Liver (tissue), 9 donors: ENCODE measurements around the gene MIB2. TPM values are rescaled to one million over a fixed set of nuclear protein-coding genes. Genes with fewer than 3 reads are reported as not detected.

ENCODE experiments used
- DNase-seq: peaks from one replicate; pipeline ENCODE4 v3.0.0-alpha.2; 2017; ENCODE audit warnings: low spot score
- H3K27ac ChIP-seq, 2 donors: one replicate each; pipeline ENCODE4 v1.7.0; 2013; ENCODE audit warnings: inconsistent platforms in 2 of 2, low read length in 2 of 2, control low read depth in 1 of 2, low read depth in 1 of 2, mild to moderate bottlenecking in 1 of 2
- H3K27me3 ChIP-seq, 4 donors: one replicate each; pipeline versions ENCODE4 v1.6.1 to v1.7.0; 2013; ENCODE audit warnings: low read length in 3 of 4, inconsistent platforms in 1 of 4, mild to moderate bottlenecking in 1 of 4, moderate library complexity in 1 of 4; ENCODE audit not compliant: control insufficient read depth in 4 of 4, insufficient read depth in 4 of 4
- H3K36me3 ChIP-seq, 4 donors: one replicate each; pipeline versions ENCODE4 v1.6.1 to v1.7.0; 2013; ENCODE audit warnings: low read length in 3 of 4, mild to moderate bottlenecking in 3 of 4, low read depth in 1 of 4, moderate library complexity in 1 of 4; ENCODE audit not compliant: control insufficient read depth in 4 of 4, insufficient read depth in 3 of 4
- H3K4me1 ChIP-seq, 4 donors: one replicate each; pipeline versions ENCODE4 v1.6.1 to v1.7.0; 2013; ENCODE audit warnings: low read length in 3 of 4, mild to moderate bottlenecking in 3 of 4, moderate library complexity in 1 of 4; ENCODE audit not compliant: control insufficient read depth in 4 of 4, insufficient read depth in 4 of 4
- H3K4me3 ChIP-seq, 3 donors: one replicate each; pipeline versions ENCODE4 v1.6.1 to v1.7.0; 2013; ENCODE audit warnings: low read length in 3 of 3, control low read depth in 1 of 3, low read depth in 1 of 3, mild to moderate bottlenecking in 1 of 3
- H3K9ac ChIP-seq, 2 donors: one replicate each; pipeline ENCODE4 v1.7.0; 2013; ENCODE audit warnings: low read length in 2 of 2, mild to moderate bottlenecking in 2 of 2, moderate library complexity in 2 of 2, control low read depth in 1 of 2, low read depth in 1 of 2
- H3K9me3 ChIP-seq, 4 donors: one replicate each; pipeline versions ENCODE4 v1.6.1 to v1.7.0; 2013; ENCODE audit warnings: low read length in 3 of 4; ENCODE audit not compliant: control insufficient read depth in 4 of 4
- ATF3 ChIP-seq: IDR thresholded peaks from 2 replicates; pipeline ENCODE4 v1.6.1; 2016; ENCODE audit warnings: antibody characterized with exemption
- CTCF ChIP-seq: fragments of 150-350 bp; IDR thresholded peaks from 2 replicates; pipeline ENCODE4 v1.5.1; 2017; ENCODE audit warnings: improper control_type of control experiment, low read depth, low read length; ENCODE audit not compliant: missing input control
- EGR1 ChIP-seq, 2 donors: IDR thresholded peaks; 2 replicates each; pipeline ENCODE4 v1.6.1; 2016 to 2018; ENCODE audit warnings: antibody characterized with exemption in 2 of 2, low read depth in 2 of 2
- FOXA1 ChIP-seq: IDR thresholded peaks from 2 replicates; pipeline ENCODE4 v1.6.1; 2016; ENCODE audit warnings: antibody characterized with exemption
- FOXA2 ChIP-seq: IDR thresholded peaks from 2 replicates; pipeline ENCODE4 v1.6.1; 2016; ENCODE audit warnings: antibody characterized with exemption
- GABPA ChIP-seq, 2 donors: IDR thresholded peaks in 1 of 2; conservative IDR thresholded peaks in 1 of 2; 2 replicates each; pipeline ENCODE4 v1.6.1; 2016; ENCODE audit warnings: antibody characterized with exemption in 2 of 2, mild to moderate bottlenecking in 1 of 2, moderate library complexity in 1 of 2
- HNF4A ChIP-seq, 2 donors: conservative IDR thresholded peaks; 2 replicates each; pipeline ENCODE4 v1.6.1; 2016; ENCODE audit warnings: antibody characterized with exemption in 2 of 2, mild to moderate bottlenecking in 2 of 2
- HNF4G ChIP-seq: IDR thresholded peaks from 2 replicates; pipeline ENCODE4 v1.6.1; 2016; ENCODE audit warnings: antibody characterized with exemption
- JUND ChIP-seq, 2 donors: IDR thresholded peaks; 2 replicates each; pipeline ENCODE4 v1.6.1; 2016; ENCODE audit warnings: antibody characterized with exemption in 2 of 2
- NR2F2 ChIP-seq: IDR thresholded peaks from 2 replicates; pipeline ENCODE4 v1.6.1; 2016; ENCODE audit warnings: antibody characterized with exemption
- RAD21 ChIP-seq, 2 donors: IDR thresholded peaks; 2 replicates each; pipeline ENCODE4 v1.6.1; 2016; ENCODE audit warnings: antibody characterized with exemption in 2 of 2, mild to moderate bottlenecking in 2 of 2
- REST ChIP-seq: IDR thresholded peaks from 2 replicates; pipeline ENCODE4 v1.6.1; 2016; ENCODE audit warnings: antibody characterized with exemption, mild to moderate bottlenecking
- RXRA ChIP-seq, 2 donors: IDR thresholded peaks; 2 replicates each; pipeline ENCODE4 v1.6.1; 2017 to 2018; ENCODE audit warnings: antibody characterized with exemption in 2 of 2, mild to moderate bottlenecking in 1 of 2
- SP1 ChIP-seq: IDR thresholded peaks from 2 replicates; pipeline ENCODE4 v1.6.1; 2018; ENCODE audit warnings: antibody characterized with exemption, mild to moderate bottlenecking
- TAF1 ChIP-seq: conservative IDR thresholded peaks from 2 replicates; pipeline ENCODE4 v1.6.1; 2016; ENCODE audit warnings: antibody characterized with exemption, mild to moderate bottlenecking
- YY1 ChIP-seq: IDR thresholded peaks from 2 replicates; pipeline ENCODE4 v1.6.1; 2016; ENCODE audit warnings: antibody characterized with exemption, mild to moderate bottlenecking
- WGBS: extraction: QIAGEN DNeasy Blood & Tissue Kit; methylation state at CpG from one replicate; pipeline ENCODE4 v1.1.7; 2013; 5-methylcytosine and 5-hydroxymethylcytosine counted together
- polyA plus RNA-seq, 2 donors: library from polyadenylated mRNA; stranded (reverse) in 1 of 2; unstranded in 1 of 2; fragments of 200-250 nt in 1 of 2; fragments of >200 nt in 1 of 2; fragmentation: Nextera tagmentation in 1 of 2; extraction: Ambion mirVana in 1 of 2; gene quantifications; one replicate each; pipeline versions ENCODE4 v1.2.1 to v1.2.3, GENCODE V29; 2013 to 2015
- total RNA-seq, 2 donors: library from RNA; depleted of rRNA; stranded (reverse); fragments of >200 nt; gene quantifications; one replicate each; pipeline ENCODE4 v1.2.3, GENCODE V29; 2014
- TF ChIP-seq, protein P1 (sequence below): IDR thresholded peaks from 2 replicates; pipeline ENCODE4 v1.6.1; 2016; ENCODE audit warnings: antibody characterized with exemption
- TF ChIP-seq, protein P2 (sequence below): IDR thresholded peaks from 2 replicates; pipeline ENCODE4 v1.6.1; 2016; ENCODE audit warnings: antibody characterized with exemption
- donor health status: healthy.
- donor health status: healthy.
- donor health status: healthy.
- donor health status: healthy.
- donor health status: healthy.

MIB2 gene
- total and polyA plus RNA-seq, 4 donors, result 9.8 to 33.0 (median 19.2) TPM

DNA sequence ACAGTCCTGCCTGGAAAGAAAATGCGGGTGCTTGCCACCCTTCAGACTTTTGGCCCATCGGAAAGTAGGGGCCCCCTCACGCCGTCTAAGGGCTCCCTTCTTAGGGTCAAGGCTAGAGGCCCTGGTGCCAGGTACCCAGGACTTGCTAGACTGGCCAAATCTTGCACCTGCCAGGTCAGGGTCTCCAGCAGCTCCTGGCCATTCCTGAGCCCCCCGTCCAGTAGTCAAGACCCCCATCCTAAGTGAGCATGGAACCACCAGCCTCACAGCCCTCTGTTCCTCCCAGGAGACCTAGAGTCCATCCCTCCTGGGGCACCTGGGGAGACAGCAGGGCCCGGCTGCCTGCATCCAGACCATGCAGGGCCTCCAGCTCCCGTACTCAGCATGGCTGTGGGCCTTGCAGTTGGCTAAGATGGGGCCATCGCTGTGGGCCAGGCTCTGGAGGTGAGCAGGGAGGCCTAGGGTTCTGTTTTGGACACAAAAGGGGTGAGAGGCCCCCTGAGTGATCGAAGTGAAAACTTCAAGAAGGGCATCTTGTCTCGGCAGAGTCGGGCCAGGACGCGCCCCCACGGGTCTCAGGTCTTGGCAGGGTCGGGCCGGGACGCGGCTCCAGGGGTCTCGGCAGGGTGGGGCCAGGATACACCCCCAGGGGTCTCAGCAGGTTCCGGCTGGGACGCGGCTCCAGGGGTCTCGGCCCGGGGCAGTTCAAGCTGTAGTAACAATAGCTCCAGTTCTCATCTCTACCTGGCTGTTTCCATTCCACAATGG is 21.3 kb upstream of the MIB2 start:
- H3K4me1 ChIP-seq, result peaks cover 0 to 7% (median 3%) of the 10 kb centered on the region in 4 donors
- no peaks in the 10 kb centered on the region for H3K9me3 ChIP-seq
- no peak for DNase-seq
- no peak overlapping the region for H3K9ac ChIP-seq
- H3K27ac ChIP-seq, result no peak overlapping the region
- no peak overlapping the region for H3K4me3 ChIP-seq
- peaks cover 0 to 7% (median 2%) of the 10 kb centered on the region in 4 donors for H3K27me3 ChIP-seq
- no peaks in the 10 kb centered on the region for H3K36me3 ChIP-seq
- TF ChIP-seq CTCF (no peak), GABPA (IDR thresholded peaks at IDR 0.05 in 1 of 2, conservative IDR thresholded peaks at IDR 0.05 in 1 of 2) (no peak), EGR1 (IDR thresholded peaks at IDR 0.05; ENCODE audit: low read depth in 2 of 2) (no peak), FOXA2 (no peak), ATF3 (no peak), HNF4G (no peak), JUND (IDR thresholded peaks at IDR 0.05) (no peak), RAD21 (IDR thresholded peaks at IDR 0.05) (no peak), NR2F2 (no peak), YY1 (no peak), HNF4A (conservative IDR thresholded peaks at IDR 0.05) (no peak), FOXA1 (no peak), TAF1 (no peak), RXRA (IDR thresholded peaks at IDR 0.05) (no peak), SP1 (no peak), REST (no peak)
- TF ChIP-seq, protein P1, sequence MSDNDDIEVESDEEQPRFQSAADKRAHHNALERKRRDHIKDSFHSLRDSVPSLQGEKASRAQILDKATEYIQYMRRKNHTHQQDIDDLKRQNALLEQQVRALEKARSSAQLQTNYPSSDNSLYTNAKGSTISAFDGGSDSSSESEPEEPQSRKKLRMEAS, result no peak
- TF ChIP-seq, protein P2, sequence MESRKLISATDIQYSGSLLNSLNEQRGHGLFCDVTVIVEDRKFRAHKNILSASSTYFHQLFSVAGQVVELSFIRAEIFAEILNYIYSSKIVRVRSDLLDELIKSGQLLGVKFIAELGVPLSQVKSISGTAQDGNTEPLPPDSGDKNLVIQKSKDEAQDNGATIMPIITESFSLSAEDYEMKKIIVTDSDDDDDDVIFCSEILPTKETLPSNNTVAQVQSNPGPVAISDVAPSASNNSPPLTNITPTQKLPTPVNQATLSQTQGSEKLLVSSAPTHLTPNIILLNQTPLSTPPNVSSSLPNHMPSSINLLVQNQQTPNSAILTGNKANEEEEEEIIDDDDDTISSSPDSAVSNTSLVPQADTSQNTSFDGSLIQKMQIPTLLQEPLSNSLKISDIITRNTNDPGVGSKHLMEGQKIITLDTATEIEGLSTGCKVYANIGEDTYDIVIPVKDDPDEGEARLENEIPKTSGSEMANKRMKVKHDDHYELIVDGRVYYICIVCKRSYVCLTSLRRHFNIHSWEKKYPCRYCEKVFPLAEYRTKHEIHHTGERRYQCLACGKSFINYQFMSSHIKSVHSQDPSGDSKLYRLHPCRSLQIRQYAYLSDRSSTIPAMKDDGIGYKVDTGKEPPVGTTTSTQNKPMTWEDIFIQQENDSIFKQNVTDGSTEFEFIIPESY, result no peak
- 82% methylated on average over 24 of the region's 24 CpGs for WGBS
